Panc1 (cell line): Measurements from ENCODE around the gene ADGRL3. TPM values are rescaled to one million over a fixed set of nuclear protein-coding genes. Genes with fewer than 3 reads are reported as not detected.

ENCODE experiments used
- ATAC-seq: fragments of 200-7000 bp; cut with Tn5 transposase; 2 replicates; pipeline ENCODE4 v1.9.1; 2020; ENCODE audit warnings: mild to moderate bottlenecking, moderate library complexity
- BruUV-seq: library from RNA; stranded (reverse); fragments of 400-500 nt; replicated peaks from 2 replicates; lab custom pipeline; 2021; lab: Mats Ljungman, UMichigan
- CTCF ChIA-PET: fragments of 300-600 bp; sonication (Branson Sonifier 250); formaldehyde crosslinking; loops from one replicate; lab custom pipeline; 2022; ENCODE audit warnings: antibody characterized with exemption; lab: Charles Lee
- POLR2A ChIA-PET: fragments of 300-600 bp; sonication (Branson Sonifier 250); formaldehyde crosslinking; loops from one replicate; lab custom pipeline; 2022; ENCODE audit warnings: antibody characterized with exemption; lab: Charles Lee
- DNase-seq: peaks from one replicate; pipeline ENCODE4 v3.0.0-alpha.2; 2010; ENCODE audit warnings: low read depth, low spot score
- H3K27ac ChIP-seq: 2 replicates; pipeline ENCODE4 v1.5.1; 2011; ENCODE audit warnings: mild to moderate bottlenecking, low read length, inconsistent platforms
- H3K27me3 ChIP-seq: fragments of 200-500 bp; sonication (Bioruptor generic); 2 replicates; pipeline ENCODE4 v1.6.0; 2014; ENCODE audit warnings: low read length, inconsistent platforms; ENCODE audit not compliant: control insufficient read depth, insufficient read depth
- H3K36me3 ChIP-seq: fragments of 200-500 bp; sonication (Bioruptor generic); 2 replicates; pipeline ENCODE4 v1.5.1; 2014; ENCODE audit warnings: inconsistent platforms, mild to moderate bottlenecking, low read length, moderate library complexity; ENCODE audit not compliant: control insufficient read depth, insufficient read depth
- H3K4me1 ChIP-seq: 2 replicates; pipeline ENCODE4 v1.5.1; 2011; ENCODE audit warnings: inconsistent platforms, mild to moderate bottlenecking, low read length, moderate library complexity; ENCODE audit not compliant: control insufficient read depth, insufficient read depth
- H3K4me3 ChIP-seq, 2 experiments: 2 replicates each; pipeline ENCODE4 v1.5.1; 2011 to 2012; ENCODE audit warnings: low read depth in 2 of 2, low read length in 2 of 2, mild to moderate bottlenecking in 2 of 2, inconsistent platforms in 1 of 2, moderate library complexity in 1 of 2
- H3K9me3 ChIP-seq: fragments of 200-500 bp; sonication (Bioruptor generic); 2 replicates; pipeline ENCODE4 v1.5.1; 2014; ENCODE audit warnings: low read depth, mild to moderate bottlenecking, inconsistent platforms, low read length, moderate library complexity; ENCODE audit not compliant: control insufficient read depth, insufficient read depth
- POLR2AphosphoS5 ChIP-seq: IDR thresholded peaks from 2 replicates; pipeline ENCODE4 v1.6.1; 2012; ENCODE audit warnings: mild to moderate bottlenecking, low read depth, low read length, moderate library complexity
- REST ChIP-seq, 2 experiments: IDR thresholded peaks; 2 replicates each; pipeline ENCODE4 v1.6.1; 2011 to 2012; ENCODE audit warnings: low read depth in 2 of 2, control low read depth in 1 of 2, low read length in 1 of 2, mild to moderate bottlenecking in 1 of 2, moderate library complexity in 1 of 2; ENCODE audit not compliant: insufficient read depth in 1 of 2
- SIN3A ChIP-seq: IDR thresholded peaks from 2 replicates; pipeline ENCODE4 v1.6.1; 2012; ENCODE audit warnings: low read depth, mild to moderate bottlenecking, low read length, moderate library complexity, borderline replicate concordance; ENCODE audit not compliant: insufficient read depth
- TCF7L2 ChIP-seq: IDR thresholded peaks from 2 replicates; pipeline ENCODE4 v1.6.1; 2011; ENCODE audit warnings: mild to moderate bottlenecking, low read depth, low read length, inconsistent platforms
- in situ Hi-C: cut with HindIII; loops from 2 replicates; pipeline ENCODE4 v1.10.0; 2016; ENCODE audit warnings: low sequenced_read_pairs, low pct_unique_long_range_greater_than_20kb
- intact Hi-C: fragments of 100-400 bp; cut with micrococcal nuclease; formaldehyde crosslinking; loops from one replicate; pipeline ENCODE4 v1.10.0; 2022; ENCODE audit not compliant: unreplicated experiment
- total RNA-seq: library from RNA; stranded (reverse); gene quantifications from one replicate; pipeline ENCODE4 v1.2.1, GENCODE V29; 2021; ENCODE audit not compliant: unreplicated experiment
- TF ChIP-seq, protein P1 (sequence below): fragments of 450-650 bp; IDR thresholded peaks from 2 replicates; pipeline ENCODE4 v1.5.1; 2017; ENCODE audit warnings: mild to moderate bottlenecking

ADGRL3 gene
- total RNA-seq, 1 experiment from 2014 or later, result 0.23 TPM

GRCh38 chr4:61320631-61321030, 120.5 kb downstream of the ADGRL3 start:
- Histone ChIP-seq H3K27ac (no peak overlapping the region), H3K4me1 (no peaks in the 10 kb centered on the region), H3K36me3 (no peaks in the 10 kb centered on the region), H3K4me3 (no peak overlapping the region), H3K27me3 (no peaks in the 10 kb centered on the region), H3K9me3 (no peaks in the 10 kb centered on the region)
- no peak for ATAC-seq
- DNase-seq, result no peak
- TF ChIP-seq TCF7L2 (no peak), REST (IDR thresholded peaks at IDR 0.05; ENCODE audit: insufficient read depth in 1 of 2, low read depth in 2 of 2, low read length in 1 of 2) (no peak), POLR2AphosphoS5 (no peak), SIN3A (no peak)
- TF ChIP-seq, protein P1, sequence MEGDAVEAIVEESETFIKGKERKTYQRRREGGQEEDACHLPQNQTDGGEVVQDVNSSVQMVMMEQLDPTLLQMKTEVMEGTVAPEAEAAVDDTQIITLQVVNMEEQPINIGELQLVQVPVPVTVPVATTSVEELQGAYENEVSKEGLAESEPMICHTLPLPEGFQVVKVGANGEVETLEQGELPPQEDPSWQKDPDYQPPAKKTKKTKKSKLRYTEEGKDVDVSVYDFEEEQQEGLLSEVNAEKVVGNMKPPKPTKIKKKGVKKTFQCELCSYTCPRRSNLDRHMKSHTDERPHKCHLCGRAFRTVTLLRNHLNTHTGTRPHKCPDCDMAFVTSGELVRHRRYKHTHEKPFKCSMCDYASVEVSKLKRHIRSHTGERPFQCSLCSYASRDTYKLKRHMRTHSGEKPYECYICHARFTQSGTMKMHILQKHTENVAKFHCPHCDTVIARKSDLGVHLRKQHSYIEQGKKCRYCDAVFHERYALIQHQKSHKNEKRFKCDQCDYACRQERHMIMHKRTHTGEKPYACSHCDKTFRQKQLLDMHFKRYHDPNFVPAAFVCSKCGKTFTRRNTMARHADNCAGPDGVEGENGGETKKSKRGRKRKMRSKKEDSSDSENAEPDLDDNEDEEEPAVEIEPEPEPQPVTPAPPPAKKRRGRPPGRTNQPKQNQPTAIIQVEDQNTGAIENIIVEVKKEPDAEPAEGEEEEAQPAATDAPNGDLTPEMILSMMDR, result no peak
- in situ Hi-C loops (no loop called here), intact Hi-C loops (no loop called here)
- CTCF ChIA-PET, result no interaction called here
- POLR2A ChIA-PET, result no interaction called here
- no TSS peak for BruUV-seq

- in situ Hi-C loops (no loop called here), intact Hi-C loops (no loop called here)
- DNase-seq (no peak), ATAC-seq (no peak)
- H3K9me3 ChIP-seq, result no peaks in the 10 kb centered on the region
- H3K4me3 ChIP-seq, result no peak overlapping the region
- no peak overlapping the region for H3K27ac ChIP-seq
- TF ChIP-seq, protein P1, result no peak
- TF ChIP-seq REST (IDR thresholded peaks at IDR 0.05; ENCODE audit: insufficient read depth in 1 of 2, low read depth in 2 of 2, low read length in 1 of 2) (no peak), SIN3A (no peak), POLR2AphosphoS5 (no peak), TCF7L2 (no peak)
- H3K36me3 ChIP-seq, result no peaks in the 10 kb centered on the region
- no TSS peak for BruUV-seq
- H3K4me1 ChIP-seq, result no peaks in the 10 kb centered on the region
- H3K27me3 ChIP-seq, result no peaks in the 10 kb centered on the region
- POLR2A ChIA-PET, result no interaction called here
- CTCF ChIA-PET, result no interaction called here
Observed at GRCh38 chr4:61332693-61333092, 132.6 kb downstream of the ADGRL3 start.
